22Rv1 (cell line): ENCODE data around the gene GNB1.

Experiments
- CTCF ChIP-seq: fragments of 450-650 bp; IDR thresholded peaks from 2 replicates; pipeline ENCODE4 v1.5.1; 2017; ENCODE audit warnings: mild to moderate bottlenecking
- ZFX ChIP-seq: fragments of 450-650 bp; IDR thresholded peaks from 2 replicates; pipeline ENCODE4 v1.6.1; 2017; ENCODE audit warnings: antibody characterized with exemption, borderline replicate concordance

DNA sequence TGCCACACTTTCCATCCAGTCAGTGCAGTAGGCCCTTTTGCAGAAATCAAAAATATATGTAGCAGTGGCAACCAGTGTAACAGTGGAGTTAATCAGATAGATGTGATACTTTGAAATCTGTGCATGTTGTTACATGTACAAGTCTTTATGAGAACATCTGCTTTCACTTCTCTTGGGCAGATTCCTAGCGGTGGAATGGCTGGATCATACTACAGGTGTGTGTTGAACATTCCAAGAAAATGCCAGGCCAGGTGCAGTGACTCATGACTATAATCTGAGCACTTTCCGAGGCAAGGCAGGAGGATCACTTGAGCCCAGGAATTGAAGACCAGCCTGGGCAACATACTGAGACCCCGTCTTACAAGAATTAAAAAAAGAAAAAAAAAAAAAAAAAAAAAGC is 55.3 kb downstream of the GNB1 start:
- TF ChIP-seq CTCF (no peak), ZFX (no peak)
